Mesenteric fat pad (tissue), 1 donor: Measurements from ENCODE around the gene SCN2A. TPM values are rescaled to one million over a fixed set of nuclear protein-coding genes. Genes with fewer than 3 reads are reported as not detected.
"Not testable (repeated sequence)": the region's sequence is repeated elsewhere in the genome, so short reads cannot be mapped to it uniquely, and the experiment has no call there.

ENCODE experiments used
- DNase-seq: peaks from one replicate; pipeline ENCODE4 v3.0.0-alpha.2; 2020; ENCODE audit warnings: low spot score
- total RNA-seq: library from RNA; stranded (reverse); fragmentation: NEBNext Ultra II Directional; extraction: Animal tissue kit (Norgen Biotek cat#: 25700); gene quantifications from one replicate; pipeline ENCODE4 v1.2.1, GENCODE V29; 2021
- donor health status: DM: yes; HTN: yes; CAD: no.

Gene SCN2A
- total RNA-seq, 1 donor from 2014 or later: 0.16 TPM

DNA sequence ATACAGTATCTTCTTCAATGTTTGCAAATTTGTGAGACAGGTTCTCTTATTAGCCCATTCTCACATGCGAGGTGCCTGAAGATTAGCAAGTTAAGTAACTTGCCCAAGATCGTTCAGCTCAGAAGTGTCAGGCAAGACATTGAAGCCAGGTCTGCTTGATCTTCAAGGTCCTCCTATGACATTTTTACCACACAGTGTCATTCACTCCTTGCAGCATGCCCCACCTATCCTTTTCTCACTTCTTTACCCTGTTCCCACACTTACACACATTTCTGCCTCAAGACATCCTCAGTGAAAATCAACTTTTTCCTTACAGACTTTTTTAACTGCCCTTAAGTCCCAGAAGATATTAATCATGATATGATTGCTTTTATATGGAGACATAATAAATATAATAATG, 73.8 kb downstream of the SCN2A start:
- DNase-seq: no peak

DNA sequence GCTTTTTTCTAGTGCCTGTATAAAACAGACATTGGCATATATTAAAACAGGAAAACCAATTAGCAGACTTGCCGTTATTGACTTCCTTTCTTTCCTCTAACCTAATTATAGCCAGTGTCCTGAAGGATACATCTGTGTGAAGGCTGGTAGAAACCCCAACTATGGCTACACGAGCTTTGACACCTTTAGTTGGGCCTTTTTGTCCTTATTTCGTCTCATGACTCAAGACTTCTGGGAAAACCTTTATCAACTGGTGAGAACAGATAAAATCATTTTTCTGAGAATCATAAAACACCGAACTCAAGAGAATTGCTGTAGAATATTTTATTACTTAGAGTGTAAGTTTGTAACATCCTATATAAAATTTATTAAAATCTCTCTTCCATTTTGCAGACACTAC, 74.3 kb downstream of the SCN2A start:
- no peak for DNase-seq

DNA sequence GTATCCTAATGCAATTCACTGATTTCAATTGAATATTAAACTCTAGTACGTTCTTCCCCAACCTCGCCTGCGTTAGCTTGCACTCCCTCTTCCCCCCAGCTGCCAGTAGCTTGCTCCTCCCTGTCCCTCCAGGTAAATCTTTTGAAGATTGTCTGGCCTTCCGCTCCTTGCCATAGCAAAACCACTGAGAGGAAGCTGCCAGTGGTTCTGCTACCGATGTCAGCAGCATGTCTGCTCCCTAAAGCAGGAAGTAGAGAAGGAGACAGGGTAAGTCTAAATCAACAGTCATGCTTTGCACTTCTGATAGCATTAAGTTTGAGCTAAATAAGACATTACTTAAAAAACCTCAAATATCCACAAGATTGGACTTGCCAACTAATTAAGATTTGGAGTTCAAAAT, 89.1 kb downstream of the SCN2A start:
- DNase-seq: no peak

DNA sequence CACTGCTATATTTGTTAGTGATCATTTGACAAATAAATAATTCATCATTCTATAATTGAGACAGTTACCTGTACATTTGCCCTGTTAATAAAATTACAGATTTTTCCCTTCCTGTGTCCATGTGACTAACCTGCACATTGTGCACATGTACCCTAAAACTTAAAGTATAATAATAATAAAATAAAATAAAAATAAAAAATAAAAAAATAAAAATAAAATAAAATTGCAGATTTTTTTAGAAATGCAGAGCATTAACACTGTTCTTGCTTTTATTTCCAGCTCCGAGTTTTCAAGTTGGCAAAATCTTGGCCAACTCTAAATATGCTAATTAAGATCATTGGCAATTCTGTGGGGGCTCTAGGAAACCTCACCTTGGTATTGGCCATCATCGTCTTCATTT, 105.1 kb downstream of the SCN2A start:
- DNase-seq: not testable (repeated sequence)

DNA sequence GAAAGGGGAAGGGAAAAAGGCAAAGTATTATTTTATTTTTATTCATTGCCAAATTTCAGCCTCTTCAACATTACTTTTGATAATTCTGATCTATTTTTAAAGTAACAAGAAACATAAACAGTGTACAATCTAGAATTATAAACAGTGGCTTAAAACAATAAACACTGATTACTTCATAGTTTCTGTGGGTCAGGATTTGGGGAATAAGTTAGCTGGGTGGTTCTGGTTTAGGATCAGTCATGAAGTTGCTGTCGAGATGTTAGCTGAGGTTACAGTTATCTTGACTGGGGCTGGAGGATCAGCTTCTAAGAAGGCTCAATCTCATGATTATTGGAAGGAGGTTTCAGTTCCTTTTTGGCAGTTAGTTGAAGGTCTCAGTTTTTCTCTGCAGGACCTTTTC, 109.2 kb downstream of the SCN2A start:
- DNase-seq: no peak

DNA sequence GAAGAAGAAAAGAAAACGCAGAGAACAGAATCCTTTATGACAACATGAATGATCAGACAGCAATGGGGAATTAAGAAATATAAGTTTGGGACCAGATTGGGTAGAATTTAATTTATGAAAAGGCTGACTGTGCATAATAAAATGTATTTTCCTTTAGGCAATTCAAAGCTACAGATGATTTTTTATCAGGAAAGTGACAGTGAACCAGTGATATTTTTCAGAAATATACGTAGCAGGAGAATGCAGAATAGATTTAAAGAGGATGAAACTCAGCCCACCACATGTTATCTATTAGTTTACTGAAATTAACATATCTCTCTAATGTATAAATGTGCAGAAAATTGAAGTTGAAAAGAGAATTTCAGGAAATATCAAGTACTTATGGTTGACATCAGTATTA, 110.0 kb downstream of the SCN2A start:
- no peak for DNase-seq

DNA sequence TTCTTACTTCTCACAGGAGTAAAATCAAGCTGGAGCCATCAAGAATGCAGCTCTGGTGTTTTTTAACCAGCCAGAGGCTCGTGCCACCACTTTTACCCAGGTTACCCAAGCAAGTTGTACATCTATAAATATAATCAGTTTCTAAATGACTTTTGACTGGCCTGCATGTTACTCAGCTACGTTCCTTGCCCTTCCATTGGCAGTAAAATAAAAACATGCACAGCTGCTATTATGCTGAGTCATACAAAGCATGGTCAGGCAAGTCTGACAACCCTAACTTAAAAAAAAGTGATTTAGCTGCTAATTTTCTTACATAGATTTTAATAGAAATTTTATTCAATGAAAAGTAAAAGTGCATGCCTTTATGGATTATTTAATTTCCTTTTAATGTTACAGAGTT, 118.5 kb downstream of the SCN2A start:
- DNase-seq: no peak

DNA sequence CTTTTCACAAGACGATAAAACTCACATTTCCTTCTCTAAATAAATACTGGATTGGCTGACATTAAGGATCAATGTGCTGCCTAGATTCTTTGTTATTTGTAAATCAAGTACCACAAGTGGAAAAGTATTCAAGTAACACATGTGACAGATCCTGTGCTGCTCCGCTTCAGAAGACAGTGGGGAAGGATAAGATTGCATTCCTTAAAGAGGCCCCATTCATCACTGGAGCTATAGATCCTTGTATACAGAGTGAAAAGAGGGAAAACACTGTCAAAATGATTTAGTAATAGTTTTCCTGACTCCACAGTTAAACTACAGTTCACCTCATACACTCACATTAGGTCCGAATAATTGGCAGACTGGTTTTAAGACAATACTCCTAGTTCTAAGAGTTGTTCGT, 122.3 kb downstream of the SCN2A start:
- DNase-seq: no peak

DNA sequence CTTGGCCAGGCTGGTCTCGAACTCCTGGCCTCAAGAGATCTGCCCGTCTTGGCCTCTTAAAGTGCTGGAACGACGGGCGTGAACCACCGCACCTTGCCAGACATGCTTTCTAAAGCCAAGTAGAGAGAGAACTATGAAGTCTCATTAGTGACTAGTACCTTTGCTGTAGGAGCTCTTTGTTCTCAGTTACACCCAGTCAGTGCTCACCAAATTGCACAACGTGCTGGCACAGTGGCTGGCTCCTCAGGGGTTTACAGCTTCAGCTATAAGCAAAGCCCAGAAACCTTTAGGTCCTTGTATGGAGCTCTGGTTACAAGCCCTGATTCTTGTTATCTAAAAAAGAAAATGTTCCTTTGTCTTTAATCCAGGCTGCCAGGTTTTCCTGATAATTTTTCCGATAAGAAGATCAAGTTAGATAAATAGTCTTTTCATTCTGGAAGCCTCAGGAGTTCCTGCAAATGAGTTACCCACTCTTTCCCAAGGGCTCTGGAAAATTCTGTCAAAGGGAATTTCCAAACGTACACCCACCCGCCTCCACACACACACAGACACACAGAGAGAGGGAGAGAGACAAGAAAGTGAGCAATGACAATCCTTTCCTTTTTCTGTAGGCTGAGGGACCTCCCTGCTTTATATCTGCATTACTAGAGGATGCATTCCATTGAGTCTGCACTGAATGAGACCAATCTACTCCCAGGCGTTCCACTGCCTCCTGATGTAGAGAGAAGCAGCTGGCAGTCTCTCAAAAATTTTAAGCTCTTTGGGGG, 130.1 kb downstream of the SCN2A start:
- no peak for DNase-seq

DNA sequence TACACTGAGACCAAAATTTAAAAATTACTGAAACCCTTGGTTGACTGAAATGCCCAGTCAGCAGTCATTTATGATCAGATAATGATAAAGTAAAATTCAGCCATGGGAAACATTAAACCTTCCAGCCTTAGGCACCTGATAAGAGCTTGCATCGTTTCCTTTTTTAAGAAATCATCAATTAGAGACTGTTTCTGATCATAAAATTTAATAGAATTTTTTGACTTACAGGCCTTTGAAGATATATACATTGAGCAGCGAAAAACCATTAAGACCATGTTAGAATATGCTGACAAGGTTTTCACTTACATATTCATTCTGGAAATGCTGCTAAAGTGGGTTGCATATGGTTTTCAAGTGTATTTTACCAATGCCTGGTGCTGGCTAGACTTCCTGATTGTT, 130.7 kb downstream of the SCN2A start:
- DNase-seq: no peak

DNA sequence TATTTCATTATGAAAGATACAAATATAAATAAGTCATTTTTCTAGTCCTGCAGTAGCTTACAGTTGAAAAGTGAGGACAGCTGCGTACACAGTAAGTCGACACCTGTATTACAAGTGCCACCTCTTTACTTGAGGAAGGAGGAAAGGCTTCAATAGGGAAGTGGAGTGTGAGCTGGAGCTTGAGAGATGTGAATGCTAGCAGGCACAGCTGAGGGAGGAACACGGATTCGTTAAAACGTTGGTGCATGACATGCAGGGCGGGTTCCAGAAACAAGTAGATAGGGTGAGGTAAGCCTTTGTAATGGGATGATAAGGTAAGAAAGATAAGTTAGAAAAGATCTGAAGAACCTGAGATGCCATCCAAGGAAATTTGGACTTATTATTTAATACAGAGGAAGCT, 132.1 kb downstream of the SCN2A start:
- no peak for DNase-seq

DNA sequence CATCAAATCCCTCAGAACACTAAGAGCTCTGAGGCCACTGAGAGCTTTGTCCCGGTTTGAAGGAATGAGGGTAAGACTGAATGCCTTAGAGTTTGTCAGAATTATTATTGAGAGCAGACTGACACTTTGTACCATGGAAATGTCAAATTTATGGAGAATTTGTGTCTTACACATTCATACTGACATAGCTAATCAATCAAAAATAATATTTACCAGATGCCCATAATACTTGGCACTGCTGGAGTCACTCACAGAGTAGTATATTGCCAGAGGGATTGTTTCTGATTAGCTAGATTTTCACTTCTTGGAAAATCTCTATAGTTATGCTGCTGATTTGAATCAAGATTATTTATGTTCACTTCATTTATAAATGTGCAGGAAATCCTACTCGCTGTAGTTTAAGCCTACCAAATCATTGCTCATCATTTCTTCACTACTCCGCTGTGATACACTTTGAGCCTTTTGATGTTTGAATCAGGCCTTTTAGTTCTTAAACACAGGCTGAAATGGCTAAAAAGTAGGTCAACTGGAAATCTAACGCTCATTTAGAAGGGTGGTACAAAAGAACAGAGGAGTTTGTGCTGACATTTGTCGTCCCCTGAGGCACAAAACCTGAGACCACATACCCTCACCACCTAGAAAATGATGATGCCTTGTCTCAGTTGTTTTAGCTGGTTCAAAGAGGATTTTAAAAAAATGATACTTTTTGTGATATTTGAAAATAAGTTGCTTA, 134.2 kb downstream of the SCN2A start:
- no peak for DNase-seq

DNA sequence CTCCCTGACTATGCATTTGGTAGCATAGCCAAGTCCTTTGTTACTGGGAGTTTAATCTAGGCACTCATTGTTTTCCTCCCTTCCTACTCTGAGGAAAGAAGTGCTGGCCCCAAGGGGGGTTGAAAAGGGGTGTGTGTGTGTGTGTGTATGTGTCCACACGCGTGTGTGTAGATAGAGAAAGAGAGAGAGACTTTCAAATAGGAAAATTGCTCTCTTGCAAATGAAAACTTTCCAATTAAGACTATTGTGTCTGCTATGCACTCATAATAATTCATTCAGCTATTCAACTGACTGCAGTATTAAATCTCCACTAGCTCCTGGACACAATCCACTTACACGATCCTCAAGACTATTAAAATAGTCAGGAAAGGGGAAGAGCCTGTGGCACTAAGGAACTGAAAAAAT, 137.4 kb downstream of the SCN2A start:
- no peak for DNase-seq

DNA sequence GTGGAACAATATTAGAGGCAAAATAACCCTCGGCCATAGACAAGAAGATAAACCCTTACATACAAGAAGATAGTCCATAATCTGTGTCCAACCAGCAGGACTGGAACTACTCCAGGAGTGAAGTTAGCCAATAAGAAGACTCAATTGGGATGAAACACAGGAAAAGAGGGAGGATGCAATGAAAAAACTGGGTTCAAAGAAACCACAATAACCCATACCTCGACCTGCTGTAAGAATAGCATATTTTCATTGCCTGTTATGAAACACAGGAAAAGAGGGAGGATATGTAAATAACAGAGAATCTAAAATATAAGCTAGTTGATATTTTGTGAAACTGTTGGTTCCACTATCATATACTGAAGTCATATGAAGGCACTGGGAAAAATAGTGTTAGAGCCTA, 143.1 kb downstream of the SCN2A start:
- DNase-seq: no peak

DNA sequence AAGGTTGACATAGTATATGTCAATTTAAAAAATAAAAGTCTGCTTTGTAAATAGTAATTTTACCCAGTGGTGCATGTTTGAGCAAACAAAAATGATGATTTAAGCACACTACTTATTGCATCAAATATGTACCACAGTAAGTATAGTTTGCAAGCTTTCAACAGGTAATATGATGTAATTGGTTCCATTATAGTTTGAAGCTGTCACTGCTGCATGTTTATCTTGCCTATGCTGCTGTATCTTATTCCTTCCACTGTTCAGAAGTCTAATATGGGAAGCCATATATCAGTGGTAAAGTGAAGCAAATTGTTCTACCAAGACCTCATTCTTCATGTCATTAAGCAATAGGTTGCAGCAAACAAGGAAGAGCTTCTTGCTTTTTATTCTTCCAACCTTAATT, 151.7 kb downstream of the SCN2A start:
- no peak for DNase-seq

DNA sequence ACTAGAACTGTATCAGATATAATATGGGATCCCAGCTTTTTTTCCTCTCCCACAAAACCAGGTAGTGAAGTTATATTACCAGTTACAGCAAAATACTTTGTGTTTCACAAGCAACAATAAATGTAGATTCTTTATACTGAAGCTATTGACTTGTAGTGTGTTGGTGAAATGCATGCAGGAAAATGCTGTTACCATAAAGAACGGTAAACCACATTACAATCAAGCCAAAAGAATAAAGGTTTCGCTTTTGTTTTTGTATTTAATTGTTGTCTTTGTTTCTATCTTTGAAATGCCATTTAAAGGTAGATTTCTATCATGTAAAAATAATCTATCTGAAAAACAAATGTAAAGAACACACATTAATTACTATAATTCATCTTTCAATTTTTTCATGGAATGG, 152.6 kb downstream of the SCN2A start:
- DNase-seq: no peak

DNA sequence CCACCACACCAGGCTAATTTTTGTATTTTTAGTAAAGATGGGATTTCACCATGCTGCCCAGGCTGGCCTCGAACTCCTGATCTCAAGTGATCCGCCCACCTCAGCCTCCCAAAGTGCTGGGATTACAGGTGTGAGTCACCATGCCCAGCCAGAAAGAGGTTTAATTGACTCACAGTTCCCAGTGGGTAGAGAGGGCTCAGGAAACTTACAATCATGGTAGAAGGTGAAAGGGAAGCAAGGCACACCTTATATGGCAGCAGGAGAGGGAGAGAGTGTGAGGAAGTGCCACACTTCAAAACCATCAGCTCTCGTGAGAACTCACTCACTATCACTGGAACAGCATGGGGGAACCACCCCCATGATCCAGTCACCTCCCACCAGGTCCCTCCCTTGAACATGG, 159.4 kb downstream of the SCN2A start:
- not testable (repeated sequence) for DNase-seq

DNA sequence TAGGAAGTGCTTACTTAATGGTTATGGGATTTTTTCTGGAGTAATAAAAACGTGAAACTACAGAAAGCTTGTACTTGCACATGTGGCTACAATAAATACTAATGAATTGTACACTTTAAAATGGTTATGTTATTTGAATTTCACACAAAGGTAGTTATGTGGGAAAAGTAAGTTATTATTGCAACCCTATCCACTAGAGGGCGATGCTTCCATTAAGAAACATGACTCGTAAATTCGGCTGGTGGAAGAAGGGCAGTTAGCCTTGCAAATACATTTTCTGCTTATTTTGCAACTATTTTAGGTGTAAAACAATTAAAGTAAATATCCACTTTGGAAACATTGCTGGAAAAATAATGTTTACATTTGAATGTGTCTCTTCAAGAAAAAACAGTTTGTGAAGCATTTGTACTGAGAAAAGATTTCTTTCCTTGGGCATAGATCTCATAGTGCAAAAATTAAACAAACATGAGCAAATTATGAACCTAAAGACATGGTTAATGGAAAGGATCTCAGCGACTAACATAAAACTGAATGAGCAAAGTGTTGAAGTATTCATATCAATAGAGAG, 162.2 kb downstream of the SCN2A start:
- DNase-seq: no peak

DNA sequence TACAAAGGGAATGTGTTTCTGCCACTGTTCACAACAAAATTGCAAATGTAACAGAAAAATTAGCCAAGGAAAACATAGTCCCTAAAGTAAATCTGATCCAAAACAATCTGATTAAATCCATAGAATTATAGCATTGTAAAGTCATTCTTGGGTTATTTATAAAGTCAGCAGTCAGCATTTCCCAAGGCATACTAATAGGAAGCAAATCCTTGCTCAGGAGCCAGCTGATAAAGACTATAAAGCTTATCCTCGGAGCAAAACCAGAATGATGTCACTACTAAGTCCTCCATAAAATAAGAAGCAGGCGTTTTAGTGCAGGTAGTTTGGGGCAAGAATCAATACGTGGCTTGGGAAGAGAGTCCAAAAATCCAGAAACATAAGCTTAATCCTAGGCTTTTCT, 162.9 kb downstream of the SCN2A start:
- DNase-seq: no peak

DNA sequence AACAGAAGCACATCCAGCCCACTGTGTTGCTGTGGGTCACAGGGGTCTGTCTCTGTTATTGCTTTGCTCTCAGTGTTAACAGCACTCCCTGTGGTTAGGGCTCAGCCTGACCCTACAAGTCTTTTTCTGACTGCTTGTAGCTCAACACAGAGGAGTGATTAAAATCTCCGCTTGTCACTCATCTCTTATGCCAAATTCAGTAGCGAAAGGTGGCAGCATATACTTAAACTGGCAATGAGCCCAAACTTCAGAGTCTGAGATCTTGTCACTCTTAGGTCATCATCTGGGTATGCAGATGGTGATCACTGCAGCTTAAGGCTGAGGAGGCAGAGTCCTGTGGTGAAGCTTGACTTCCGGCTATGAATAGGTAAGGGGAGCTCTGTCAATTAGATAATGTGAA, 167.0 kb downstream of the SCN2A start:
- no peak for DNase-seq

DNA sequence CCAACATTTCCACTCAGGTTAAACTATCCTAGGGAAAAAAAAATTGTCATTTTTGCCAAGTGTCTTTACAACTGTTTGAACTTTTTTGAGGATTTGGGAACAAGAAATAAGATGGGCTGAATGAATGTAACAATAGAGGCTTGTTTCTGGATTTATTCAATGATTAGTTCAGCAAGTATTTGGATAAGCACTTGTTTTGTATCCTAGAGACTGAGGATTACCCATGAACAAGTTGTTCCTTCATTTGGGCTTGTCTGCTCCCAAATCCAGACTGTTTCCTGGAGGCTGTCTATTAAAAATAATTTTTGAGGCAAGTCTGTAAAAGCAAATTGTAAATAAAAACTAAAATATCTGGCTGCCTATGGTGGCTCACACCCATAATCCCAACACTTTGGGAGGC, 168.3 kb downstream of the SCN2A start:
- no peak for DNase-seq

DNA sequence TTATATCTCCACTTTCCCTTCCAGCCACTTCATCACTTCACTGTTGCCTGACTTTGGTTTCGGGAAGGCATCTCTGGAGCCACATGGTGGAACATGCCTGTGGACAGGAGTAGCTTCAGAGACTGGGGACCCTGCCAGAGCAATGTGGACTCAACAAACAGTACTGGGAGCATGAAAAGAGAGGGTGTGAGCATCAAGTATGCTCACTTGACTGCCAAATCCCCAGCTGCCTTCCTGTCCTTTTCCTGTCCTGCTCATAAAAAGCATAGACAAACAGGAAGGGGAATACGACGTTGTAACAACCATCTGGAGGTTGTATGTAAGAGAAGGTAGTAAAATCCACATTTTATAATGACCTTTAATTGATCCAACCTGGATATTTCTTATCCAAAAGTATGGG, 169.0 kb downstream of the SCN2A start:
- DNase-seq: no peak

DNA sequence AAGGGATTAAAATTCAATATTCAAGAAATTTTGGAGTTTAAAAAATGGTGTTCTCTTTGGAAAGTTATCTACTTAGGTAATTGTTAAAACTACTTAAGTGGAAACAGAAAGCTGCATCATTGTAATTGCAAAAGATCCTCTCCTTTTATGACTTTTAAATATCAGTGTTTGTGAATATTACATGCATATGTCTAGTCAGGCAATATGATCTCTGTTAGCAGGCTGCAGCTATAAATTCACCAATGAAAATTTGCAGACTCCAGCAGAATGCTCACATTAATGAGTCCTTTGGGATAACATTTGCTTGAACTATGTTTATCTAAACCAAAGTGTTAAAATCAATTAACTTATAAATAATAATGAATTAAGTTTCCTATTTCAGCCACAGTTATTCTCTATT, 171.1 kb downstream of the SCN2A start:
- no peak for DNase-seq
